Parathyroid adenoma (tissue), 2 donors: ENCODE results near the gene ICA1.

ENCODE experiments used
- H2AFZ ChIP-seq: fragments of 300-600 bp; sonication (generic); one replicate; pipeline ENCODE4 v1.7.0; 2017; ENCODE audit warnings: antibody characterized with exemption, mild to moderate bottlenecking
- H3K27ac ChIP-seq: fragments of 300-600 bp; sonication (generic); one replicate; pipeline ENCODE4 v1.7.0; 2017
- H3K27me3 ChIP-seq: fragments of 300-600 bp; sonication (generic); one replicate; pipeline ENCODE4 v1.7.0; 2017; ENCODE audit warnings: low read length; ENCODE audit not compliant: control insufficient read depth, insufficient read depth
- H3K36me3 ChIP-seq: fragments of 300-600 bp; sonication (generic); one replicate; pipeline ENCODE4 v1.7.0; 2017; ENCODE audit warnings: low read length; ENCODE audit not compliant: control insufficient read depth, insufficient read depth
- H3K4me1 ChIP-seq: fragments of 300-600 bp; sonication (generic); one replicate; pipeline ENCODE4 v1.7.0; 2017; ENCODE audit warnings: control low read depth
- H3K4me2 ChIP-seq: fragments of 300-600 bp; sonication (generic); one replicate; pipeline ENCODE4 v1.7.0; 2017; ENCODE audit warnings: low read length
- H3K4me3 ChIP-seq: fragments of 300-600 bp; sonication (generic); one replicate; pipeline ENCODE4 v1.7.0; 2017; ENCODE audit warnings: low read depth, low read length
- H3K79me2 ChIP-seq: fragments of 300-600 bp; sonication (generic); one replicate; pipeline ENCODE4 v1.7.0; 2017; ENCODE audit warnings: control low read depth
- H3K9ac ChIP-seq: fragments of 300-600 bp; sonication (generic); one replicate; pipeline ENCODE4 v1.7.0; 2017; ENCODE audit warnings: mild to moderate bottlenecking
- H3K9me3 ChIP-seq: fragments of 300-600 bp; sonication (generic); one replicate; pipeline ENCODE4 v1.7.0; 2017; ENCODE audit warnings: low read length; ENCODE audit not compliant: control insufficient read depth
- CTCF ChIP-seq: fragments of 300-600 bp; sonication (generic); IDR thresholded peaks from one replicate; pipeline ENCODE4 v1.7.0; 2017; ENCODE audit warnings: antibody characterized with exemption, mild to moderate bottlenecking
- donor health status: primary hyperparathyroidism.

Gene ICA1

GRCh38 chr7:8154272-8154671 is 107.7 kb downstream of the ICA1 start:
- Histone ChIP-seq H3K4me3 (no peak overlapping the region), H3K9me3 (no peaks in the 10 kb centered on the region), H3K36me3 (no peaks in the 10 kb centered on the region), H3K4me1 (no peaks in the 10 kb centered on the region), H3K9ac (no peak overlapping the region), H3K27me3 (no peaks in the 10 kb centered on the region), H2AFZ (no peak overlapping the region), H3K79me2 (no peaks in the 10 kb centered on the region), H3K4me2 (no peak overlapping the region), H3K27ac (no peak overlapping the region)
- no peak for TF ChIP-seq CTCF

DNA sequence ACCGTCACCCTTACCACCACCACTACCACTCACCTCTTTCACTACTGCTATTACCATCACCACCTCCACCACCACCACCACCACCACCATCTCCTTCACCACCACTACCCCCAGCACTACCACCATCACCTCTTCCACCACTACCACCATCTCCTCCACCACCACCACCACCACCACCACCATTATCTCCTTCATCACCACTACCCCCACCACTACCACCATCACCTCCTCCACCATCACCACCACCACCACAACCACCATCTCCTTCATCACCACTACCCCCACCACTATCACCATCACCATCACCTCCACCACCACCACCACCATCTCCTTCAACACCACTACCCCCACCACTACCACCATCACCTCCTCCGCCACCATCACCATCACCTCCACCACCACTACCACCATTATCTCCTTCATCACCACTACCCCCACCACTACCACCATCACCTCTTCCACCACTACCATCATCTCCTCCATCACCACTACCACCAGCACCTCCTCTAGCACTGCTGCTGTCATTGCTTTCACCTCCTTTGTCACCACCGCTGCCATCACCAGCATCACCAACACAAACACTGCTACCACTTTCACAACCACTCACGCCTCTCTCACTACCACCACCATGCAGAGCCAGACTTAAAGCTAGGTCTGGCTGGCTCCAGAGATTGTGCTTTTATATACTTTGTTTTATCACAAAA is 109.3 kb downstream of the ICA1 start:
- TF ChIP-seq CTCF, result no peak
- Histone ChIP-seq H3K4me3 (no peak overlapping the region), H3K27ac (no peak overlapping the region), H3K79me2 (no peaks in the 10 kb centered on the region), H3K27me3 (no peaks in the 10 kb centered on the region), H3K4me1 (no peaks in the 10 kb centered on the region), H3K4me2 (no peak overlapping the region), H3K36me3 (no peaks in the 10 kb centered on the region), H3K9ac (no peak overlapping the region), H3K9me3 (no peaks in the 10 kb centered on the region), H2AFZ (no peak overlapping the region)

DNA sequence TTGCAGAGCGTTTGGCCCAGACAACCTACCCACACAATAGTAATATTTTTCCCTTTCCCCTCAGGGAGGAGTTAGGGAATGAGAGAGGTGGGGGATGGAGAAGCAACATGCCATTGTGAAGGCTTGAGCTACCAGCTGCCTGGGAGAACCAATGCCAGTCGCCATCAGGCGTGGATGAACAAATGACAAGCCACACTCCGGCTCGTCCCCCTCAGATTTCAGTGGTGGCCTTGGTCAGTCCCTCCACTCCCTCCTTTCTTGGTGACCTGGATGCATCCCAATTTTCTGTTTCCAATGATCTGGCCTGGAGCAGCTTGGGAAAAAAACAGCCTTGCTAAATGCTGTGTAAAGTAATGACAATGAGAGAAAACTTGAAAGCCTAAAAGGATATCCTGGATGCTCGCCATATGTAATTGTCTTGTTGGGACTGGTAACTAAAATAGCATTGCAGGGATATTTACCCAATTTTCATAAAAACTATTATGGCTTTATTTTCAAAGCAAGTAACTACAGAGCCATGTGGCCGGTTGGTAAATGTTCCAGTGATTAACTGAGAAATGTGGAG is 110.7 kb downstream of the ICA1 start:
- Histone ChIP-seq H3K36me3 (no peaks in the 10 kb centered on the region), H3K4me1 (no peaks in the 10 kb centered on the region), H2AFZ (no peak overlapping the region), H3K9ac (no peak overlapping the region), H3K9me3 (no peaks in the 10 kb centered on the region), H3K79me2 (no peaks in the 10 kb centered on the region), H3K4me3 (no peak overlapping the region), H3K27me3 (no peaks in the 10 kb centered on the region), H3K27ac (no peak overlapping the region), H3K4me2 (no peak overlapping the region)
- no peak for TF ChIP-seq CTCF

DNA sequence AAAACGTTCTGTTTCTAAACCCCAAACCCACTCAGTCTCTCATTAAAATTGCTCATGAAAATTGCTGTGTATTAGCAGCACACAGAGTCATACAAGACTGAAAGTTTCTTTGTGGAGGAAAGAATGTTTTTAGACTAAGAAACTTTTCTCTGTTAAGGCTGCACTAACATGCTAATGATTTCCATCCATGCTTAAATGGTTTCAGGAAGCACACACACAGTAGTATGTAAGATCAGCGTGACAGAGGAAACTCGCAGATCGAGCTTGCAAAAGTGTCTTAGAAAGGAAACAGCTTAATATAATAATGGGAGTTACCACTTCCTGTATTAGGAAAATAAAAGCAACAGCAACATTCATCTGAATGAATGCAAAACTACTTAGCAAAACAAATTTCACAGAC is 112.7 kb downstream of the ICA1 start:
- H3K4me2 ChIP-seq, result no peak overlapping the region
- H2AFZ ChIP-seq, result no peak overlapping the region
- no peaks in the 10 kb centered on the region for H3K9me3 ChIP-seq
- no peak overlapping the region for H3K27ac ChIP-seq
- no peak for TF ChIP-seq CTCF
- H3K9ac ChIP-seq, result no peak overlapping the region
- no peaks in the 10 kb centered on the region for H3K4me1 ChIP-seq
- no peak overlapping the region for H3K4me3 ChIP-seq
- H3K36me3 ChIP-seq, result no peaks in the 10 kb centered on the region
- no peaks in the 10 kb centered on the region for H3K79me2 ChIP-seq
- no peaks in the 10 kb centered on the region for H3K27me3 ChIP-seq
